Endothelial cell of umbilical vein (primary cell): Measurements from ENCODE around the gene ERBB4.

Experiments
- EZH2 ChIP-seq: IDR thresholded peaks from 2 replicates; pipeline ENCODE4 v1.6.1; 2012; ENCODE audit warnings: borderline replicate concordance, low read depth, mild to moderate bottlenecking, moderate library complexity, low read length, inconsistent platforms; ENCODE audit not compliant: severe bottlenecking
- POLR2A ChIP-seq: IDR thresholded peaks from 2 replicates; pipeline ENCODE4 v1.6.1; 2012; ENCODE audit warnings: low read depth, mild to moderate bottlenecking, control low read depth, low read length
- POLR2AphosphoS5 ChIP-seq: IDR thresholded peaks from 2 replicates; pipeline ENCODE4 v1.6.1; 2012; ENCODE audit warnings: low read depth, mild to moderate bottlenecking, control low read depth, low read length, moderate library complexity; ENCODE audit not compliant: insufficient read depth
- TF ChIP-seq, protein P1 (sequence below), 2 donors: IDR thresholded peaks; 1 replicate in 1 of 2; 2 replicates in 1 of 2; pipeline ENCODE4 v1.5.1; 2011; ENCODE audit warnings: low read length in 2 of 2, mild to moderate bottlenecking in 2 of 2, moderate library complexity in 2 of 2, control low read depth in 1 of 2, inconsistent platforms in 1 of 2, low read depth in 1 of 2; ENCODE audit not compliant: insufficient read depth in 1 of 2; ENCODE audit errors: extremely low read depth in 1 of 2
- TF ChIP-seq, protein P2 (sequence below): IDR thresholded peaks from 2 replicates; pipeline ENCODE4 v1.6.1; 2011; ENCODE audit not compliant: insufficient read depth, insufficient read length

DNA sequence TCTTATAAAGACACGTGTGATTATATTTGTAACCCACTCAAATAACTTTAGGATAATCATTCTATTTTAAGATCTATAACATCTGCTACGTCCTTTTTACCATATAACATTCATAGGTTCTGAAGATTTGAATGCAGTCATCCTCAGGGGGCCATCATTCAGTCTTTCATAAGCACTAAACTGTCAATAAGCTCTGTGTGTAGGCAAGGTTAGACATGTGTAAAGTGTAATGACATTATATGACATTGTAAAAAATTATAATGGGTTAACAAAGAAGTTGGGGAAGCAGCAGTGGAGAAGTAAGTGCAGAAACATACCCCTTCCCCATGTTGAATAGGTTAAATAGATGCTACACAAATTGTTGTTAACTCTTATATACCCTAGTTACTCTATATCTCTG, 845.9 kb downstream of the ERBB4 start:
- TF ChIP-seq POLR2A (no peak), EZH2 (no peak), POLR2AphosphoS5 (no peak)
- TF ChIP-seq, protein P1, sequence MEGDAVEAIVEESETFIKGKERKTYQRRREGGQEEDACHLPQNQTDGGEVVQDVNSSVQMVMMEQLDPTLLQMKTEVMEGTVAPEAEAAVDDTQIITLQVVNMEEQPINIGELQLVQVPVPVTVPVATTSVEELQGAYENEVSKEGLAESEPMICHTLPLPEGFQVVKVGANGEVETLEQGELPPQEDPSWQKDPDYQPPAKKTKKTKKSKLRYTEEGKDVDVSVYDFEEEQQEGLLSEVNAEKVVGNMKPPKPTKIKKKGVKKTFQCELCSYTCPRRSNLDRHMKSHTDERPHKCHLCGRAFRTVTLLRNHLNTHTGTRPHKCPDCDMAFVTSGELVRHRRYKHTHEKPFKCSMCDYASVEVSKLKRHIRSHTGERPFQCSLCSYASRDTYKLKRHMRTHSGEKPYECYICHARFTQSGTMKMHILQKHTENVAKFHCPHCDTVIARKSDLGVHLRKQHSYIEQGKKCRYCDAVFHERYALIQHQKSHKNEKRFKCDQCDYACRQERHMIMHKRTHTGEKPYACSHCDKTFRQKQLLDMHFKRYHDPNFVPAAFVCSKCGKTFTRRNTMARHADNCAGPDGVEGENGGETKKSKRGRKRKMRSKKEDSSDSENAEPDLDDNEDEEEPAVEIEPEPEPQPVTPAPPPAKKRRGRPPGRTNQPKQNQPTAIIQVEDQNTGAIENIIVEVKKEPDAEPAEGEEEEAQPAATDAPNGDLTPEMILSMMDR (IDR thresholded peaks at IDR 0.05; ENCODE audit: extremely low read depth in 1 of 2, insufficient read depth in 1 of 2, low read depth in 1 of 2, low read length in 2 of 2), result no peak
- TF ChIP-seq, protein P2, sequence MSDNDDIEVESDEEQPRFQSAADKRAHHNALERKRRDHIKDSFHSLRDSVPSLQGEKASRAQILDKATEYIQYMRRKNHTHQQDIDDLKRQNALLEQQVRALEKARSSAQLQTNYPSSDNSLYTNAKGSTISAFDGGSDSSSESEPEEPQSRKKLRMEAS, result no peak
